GM11168 (cell line): ENCODE results near the gene NPR3.

Source experiments
- in situ Hi-C: fragments of 300-500 bp; cut with MboI; formaldehyde crosslinking; loops from one replicate; pipeline ENCODE4 v1.12.0; 2022; ENCODE audit warnings: low sequenced_read_pairs; ENCODE audit not compliant: unreplicated experiment

The NPR3 gene, protein sequence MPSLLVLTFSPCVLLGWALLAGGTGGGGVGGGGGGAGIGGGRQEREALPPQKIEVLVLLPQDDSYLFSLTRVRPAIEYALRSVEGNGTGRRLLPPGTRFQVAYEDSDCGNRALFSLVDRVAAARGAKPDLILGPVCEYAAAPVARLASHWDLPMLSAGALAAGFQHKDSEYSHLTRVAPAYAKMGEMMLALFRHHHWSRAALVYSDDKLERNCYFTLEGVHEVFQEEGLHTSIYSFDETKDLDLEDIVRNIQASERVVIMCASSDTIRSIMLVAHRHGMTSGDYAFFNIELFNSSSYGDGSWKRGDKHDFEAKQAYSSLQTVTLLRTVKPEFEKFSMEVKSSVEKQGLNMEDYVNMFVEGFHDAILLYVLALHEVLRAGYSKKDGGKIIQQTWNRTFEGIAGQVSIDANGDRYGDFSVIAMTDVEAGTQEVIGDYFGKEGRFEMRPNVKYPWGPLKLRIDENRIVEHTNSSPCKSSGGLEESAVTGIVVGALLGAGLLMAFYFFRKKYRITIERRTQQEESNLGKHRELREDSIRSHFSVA

GRCh38 chr5:32710550-32711361 is at the start of gene NPR3:
Gene NPR3, plus strand, starts transcription at chr5:32711321. Its CDS starts 456 bp downstream, at chr5:32711777.
- in situ Hi-C loops = loop anchor here (25.0 kb wide), 1 partner anchor 702 kb away; no protein-coding TSS in a partner anchor

- in situ Hi-C loops = no loop called here
Observed at GRCh38 chr5:32664523-32664922, 46.6 kb upstream of the NPR3 start.

DNA sequence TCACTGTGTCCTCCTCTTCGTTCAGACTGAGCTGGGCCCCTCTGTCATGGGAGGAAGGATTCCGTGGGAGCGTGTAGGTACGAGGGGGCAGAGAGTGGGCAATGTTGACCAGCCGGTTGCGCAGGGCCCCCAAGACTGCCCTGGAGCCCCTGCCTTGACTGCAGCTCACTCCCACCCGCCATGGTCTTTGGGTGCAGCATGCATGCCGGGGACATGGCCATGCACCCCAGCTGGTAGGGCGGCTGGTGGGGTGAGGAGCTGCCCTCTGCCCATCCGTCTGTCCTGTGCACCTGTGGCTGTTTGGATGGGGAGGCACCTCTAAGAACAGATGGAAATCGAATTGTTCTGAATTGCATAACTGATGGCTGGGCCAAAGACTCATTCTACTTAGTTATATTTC is 42.6 kb upstream of the NPR3 start:
- in situ Hi-C loops = no loop called here

DNA sequence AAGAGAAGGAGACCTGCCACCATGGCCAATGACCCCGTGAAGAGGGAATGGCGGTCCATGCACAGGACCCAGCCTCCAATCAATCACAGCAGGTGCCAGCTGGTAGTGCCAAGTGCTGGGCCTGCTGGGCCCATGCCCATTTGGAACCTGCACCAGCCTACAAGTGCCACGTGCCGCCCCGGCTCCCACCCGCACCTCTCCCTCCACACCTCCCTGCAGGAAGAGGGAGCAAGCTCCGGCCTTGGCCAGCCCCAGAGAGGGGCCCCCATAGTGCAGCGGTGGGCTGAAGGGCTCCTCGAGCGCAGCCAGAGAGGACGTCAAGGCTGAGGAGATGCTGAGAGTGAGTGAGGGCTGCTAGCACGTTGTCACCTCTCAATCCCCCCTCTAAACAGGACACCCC is 37.8 kb upstream of the NPR3 start:
- in situ Hi-C loops = no loop called here

GRCh38 chr5:32677023-32677422 is 34.1 kb upstream of the NPR3 start:
- in situ Hi-C loops = no loop called here

- in situ Hi-C loops = no loop called here
Observed at GRCh38 chr5:32678472-32678871, 32.6 kb upstream of the NPR3 start.

GRCh38 chr5:32679218-32679617 is 31.9 kb upstream of the NPR3 start:
- in situ Hi-C loops = no loop called here

GRCh38 chr5:32680183-32680582 is 30.9 kb upstream of the NPR3 start:
- in situ Hi-C loops = no loop called here

DNA sequence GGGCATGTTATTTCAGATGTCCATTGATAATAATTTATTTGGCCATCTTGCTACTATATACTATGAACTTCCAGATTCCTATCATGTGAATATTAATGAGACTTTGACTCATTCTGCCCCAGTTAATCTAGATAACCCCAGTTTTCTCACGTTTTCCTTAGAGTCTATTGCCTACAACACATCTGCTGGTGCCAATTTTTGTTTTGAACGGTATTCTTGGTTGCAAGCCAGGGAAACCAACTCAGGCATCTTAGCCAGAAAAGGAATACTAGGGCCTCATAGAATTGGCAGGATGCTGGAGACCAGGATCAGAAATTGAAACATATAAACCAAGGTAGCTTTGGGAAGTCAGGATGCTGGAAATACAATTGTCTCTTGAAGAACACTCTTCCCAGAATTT is 28.0 kb upstream of the NPR3 start:
- in situ Hi-C loops = no loop called here

DNA sequence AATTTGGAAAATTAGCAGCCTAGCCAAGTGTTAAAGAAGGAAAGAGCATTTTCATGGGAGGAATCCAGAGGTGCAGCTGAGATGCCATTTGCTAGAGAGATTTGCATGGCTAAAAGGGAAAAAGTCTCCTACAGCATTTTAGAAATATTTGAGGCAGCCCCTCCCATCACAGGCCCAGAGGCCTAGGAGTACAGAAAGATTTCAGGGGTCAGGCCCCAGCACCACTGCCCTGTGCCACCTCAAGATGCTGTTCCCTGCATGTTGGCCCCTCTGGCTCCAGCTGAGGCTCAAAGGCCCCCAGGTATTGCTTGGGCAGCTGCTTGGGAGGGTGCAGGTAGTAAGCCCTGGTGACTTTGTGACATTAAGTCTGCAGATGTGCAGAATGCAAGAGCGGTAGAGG is 26.9 kb upstream of the NPR3 start:
- in situ Hi-C loops = no loop called here

- in situ Hi-C loops = no loop called here
Observed at GRCh38 chr5:32686799-32687498, 24.2 kb upstream of the NPR3 start.

DNA sequence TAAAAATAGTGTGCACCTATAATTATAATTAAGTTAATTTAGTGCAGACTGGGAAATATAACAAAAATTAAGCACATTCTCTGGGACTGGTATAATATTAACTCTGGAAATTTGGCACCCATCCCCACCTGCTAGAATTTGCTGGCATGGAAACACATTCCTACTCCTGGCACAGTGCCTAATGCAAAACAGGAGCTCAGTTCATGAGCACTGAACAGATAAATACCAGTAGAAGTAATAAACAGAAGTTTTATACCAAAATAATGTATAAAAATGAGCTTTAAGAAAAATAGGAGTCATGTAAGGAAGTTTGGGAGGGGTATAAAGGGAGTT is 23.7 kb upstream of the NPR3 start:
- in situ Hi-C loops = no loop called here

DNA sequence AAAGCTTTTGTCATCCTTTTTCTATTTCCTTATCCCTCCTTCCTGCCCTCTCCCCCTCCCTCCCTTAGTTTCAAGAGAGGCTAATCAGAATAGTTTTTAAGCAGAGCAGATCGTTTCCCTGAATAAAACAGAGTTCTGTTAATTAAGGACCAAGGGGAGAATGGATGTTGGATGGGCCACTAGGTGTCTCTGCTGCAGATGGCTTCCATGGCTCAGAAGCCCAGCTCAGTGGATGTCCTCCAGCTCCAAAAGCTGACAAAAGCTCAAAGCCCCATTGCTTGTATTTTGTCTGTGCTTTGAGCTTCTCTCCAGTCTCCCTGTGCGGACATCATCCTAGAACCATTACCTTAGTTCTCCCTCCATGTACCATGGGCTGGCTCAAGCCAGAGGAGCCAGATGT is 21.0 kb upstream of the NPR3 start:
- in situ Hi-C loops = no loop called here

DNA sequence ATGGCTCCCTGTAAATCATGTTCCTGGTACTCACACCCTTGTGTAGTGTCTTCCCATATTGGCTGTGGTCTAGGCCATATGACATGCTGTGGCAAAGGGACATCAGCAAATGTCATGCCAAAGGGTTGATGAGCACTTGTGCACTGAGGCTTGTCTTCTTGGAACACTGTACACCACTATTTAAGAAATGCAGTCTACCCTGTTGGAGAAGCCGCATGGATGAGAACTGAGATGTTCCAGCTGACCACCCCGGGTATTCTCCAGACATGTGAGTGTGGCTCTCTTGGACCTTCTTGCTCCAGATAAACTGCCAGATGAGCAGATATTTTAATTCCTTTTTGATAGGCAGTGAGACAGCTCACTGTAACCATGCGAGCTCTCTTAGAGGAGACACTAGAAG is 20.5 kb upstream of the NPR3 start:
- in situ Hi-C loops = no loop called here

DNA sequence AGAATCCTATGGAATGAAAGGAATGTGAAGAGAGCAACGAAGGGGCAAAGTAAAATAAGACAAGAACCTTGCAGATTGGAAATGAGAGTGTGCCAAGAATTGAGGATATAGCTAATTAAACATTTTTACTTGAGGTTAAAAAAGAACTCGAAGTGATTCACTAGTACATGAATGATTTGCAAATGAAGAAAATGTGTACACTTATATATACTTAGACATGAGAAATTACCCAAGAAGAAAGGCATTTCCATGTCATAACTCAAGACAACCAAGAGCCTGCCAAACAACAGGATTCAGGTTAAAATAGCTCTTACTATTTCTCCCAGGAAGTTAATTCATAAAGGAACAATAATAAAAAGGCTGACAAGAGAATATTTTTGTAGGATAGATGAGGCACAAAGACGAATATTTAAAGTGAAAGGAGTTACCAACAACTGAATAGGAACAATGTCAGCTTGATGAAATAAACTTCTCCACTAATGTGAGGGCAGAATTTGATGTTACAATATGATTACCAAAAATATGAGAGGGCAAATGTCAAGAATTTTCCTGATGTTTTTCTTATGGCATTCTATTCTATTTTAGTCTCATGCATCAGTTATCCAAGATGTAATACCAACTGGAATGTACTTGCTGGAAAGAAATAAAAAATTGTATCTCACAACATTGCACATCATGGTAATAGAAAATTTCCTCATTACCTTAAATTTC is 18.9 kb upstream of the NPR3 start:
- in situ Hi-C loops = no loop called here

DNA sequence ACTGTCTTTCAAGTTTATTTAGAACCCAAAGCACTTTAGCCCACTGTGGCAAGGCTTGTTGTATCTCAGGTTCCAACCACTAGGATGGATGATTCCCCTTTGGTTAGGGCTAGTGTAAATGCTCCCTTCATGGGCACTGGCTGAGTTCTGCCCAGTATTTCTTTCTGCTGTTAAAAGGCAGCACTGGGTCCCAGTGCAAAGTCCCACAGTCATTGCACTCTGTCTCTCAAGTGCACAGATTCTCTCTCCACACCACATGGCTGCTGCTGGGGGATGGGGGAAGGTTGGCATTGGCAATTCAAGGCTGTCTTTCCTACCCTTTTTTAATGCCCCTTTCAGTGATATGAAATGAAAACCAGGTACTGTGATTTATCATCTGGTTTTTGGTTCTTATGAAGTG is 7.2 kb upstream of the NPR3 start:
- in situ Hi-C loops = loop anchor here (25.0 kb wide), 1 partner anchor 708 kb away; no protein-coding TSS in a partner anchor

- in situ Hi-C loops = loop anchor here (25.0 kb wide), 1 partner anchor 705 kb away; no protein-coding TSS in a partner anchor
Observed at GRCh38 chr5:32707418-32707997, 3.6 kb upstream of the NPR3 start.

DNA sequence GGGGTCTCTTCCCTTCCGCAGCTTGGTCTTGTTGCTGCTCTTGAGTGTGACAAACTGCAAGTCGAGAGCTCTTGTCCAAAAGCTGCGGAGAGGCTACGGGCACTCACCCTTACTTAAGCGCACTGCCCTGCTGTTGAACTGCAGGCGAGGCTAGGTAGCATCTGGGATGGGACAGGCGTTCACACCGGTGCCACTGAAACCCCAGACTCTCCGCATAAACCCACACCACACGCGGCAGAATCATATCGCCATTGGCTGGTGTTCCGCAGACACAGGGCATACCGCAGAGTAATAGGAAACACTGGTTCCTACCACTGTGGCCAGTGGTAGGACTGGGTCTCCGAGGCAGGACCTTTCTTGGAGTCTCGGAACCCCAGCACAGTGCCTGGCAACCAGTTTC is 2.2 kb upstream of the NPR3 start:
- in situ Hi-C loops = loop anchor here (25.0 kb wide), 1 partner anchor 703 kb away; no protein-coding TSS in a partner anchor

GRCh38 chr5:32709750-32710549 is 1.2 kb upstream of the NPR3 start:
- in situ Hi-C loops = loop anchor here (25.0 kb wide), 1 partner anchor 702 kb away; no protein-coding TSS in a partner anchor
